HTR-8/SVneo (cell line): ENCODE measurements around the gene CARS1.

Experiments used
- DNase-seq: peaks from one replicate; pipeline ENCODE4 v3.0.0; 2011; ENCODE audit warnings: low spot score, mixed read lengths; ENCODE audit not compliant: insufficient read length
- FAIRE-seq: peaks from 2 replicates; lab custom pipeline; 2011; peaks lifted over from hg19 to GRCh38; lab: Jason Lieb, UNC

CARS1 gene

GRCh38 chr11:2998073-2998850 is 59.0 kb downstream of the CARS1 start:
- DNase-seq (no peak), FAIRE-seq (no peak)

- DNase-seq (no peak), FAIRE-seq (no peak)
These were observed 59.8 kb downstream of the CARS1 start for GRCh38 chr11:2997406-2997805.

DNA sequence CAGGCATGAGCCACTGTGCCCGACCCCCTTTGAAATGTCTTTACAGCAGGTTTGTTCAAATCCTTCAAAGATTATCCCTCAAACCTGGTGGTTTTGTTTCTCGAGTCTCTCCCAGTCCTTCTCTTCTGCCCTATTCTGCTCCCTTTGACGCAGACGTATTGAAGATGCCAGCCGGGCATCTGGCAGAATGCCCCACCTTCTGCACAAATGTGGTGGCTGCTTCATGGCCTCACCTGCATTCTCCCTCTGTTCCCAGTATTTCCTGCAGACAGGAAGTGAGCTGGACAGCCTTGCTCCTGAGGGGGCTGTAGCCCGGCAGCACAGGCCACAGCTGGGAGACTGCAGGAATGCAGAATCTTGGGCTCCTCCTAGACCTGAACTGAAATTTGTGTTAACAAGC is 60.2 kb downstream of the CARS1 start:
- FAIRE-seq = no peak
- no peak for DNase-seq

DNA sequence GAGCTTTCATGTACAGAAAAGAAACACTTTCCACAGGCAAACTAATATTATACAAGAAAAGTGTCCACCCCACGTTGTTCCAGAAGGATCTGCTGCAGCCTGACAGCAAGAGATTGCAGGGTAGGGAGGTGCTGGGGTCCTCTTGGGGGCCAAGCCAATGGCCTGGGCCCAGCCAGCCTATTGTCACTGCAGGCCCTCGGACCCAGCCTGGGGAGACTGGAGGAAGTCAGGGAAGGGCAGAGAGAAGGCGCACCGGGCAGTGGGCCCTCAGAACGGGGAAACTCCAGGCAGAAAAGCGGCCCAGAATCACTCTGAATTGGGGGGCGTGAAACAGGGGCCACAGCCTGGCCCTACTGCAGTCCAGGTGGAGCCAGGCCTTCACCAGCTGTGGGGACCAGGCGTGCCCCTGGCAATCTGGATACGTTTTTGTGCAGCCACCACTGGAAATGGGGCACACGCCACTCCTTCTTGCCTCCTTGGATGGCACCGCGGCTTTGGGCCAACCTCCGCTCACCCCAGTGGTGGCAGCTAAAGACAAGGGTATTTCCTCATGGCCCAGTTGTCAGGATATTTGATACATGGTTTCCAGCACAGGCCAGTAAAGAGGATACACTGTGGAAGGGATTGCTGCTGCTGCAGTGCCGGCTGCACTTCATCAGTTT is 61.2 kb downstream of the CARS1 start:
- FAIRE-seq (no peak), DNase-seq (no peak)

GRCh38 chr11:2995031-2995561 is 62.1 kb downstream of the CARS1 start:
- DNase-seq = no peak
- FAIRE-seq = no peak

DNA sequence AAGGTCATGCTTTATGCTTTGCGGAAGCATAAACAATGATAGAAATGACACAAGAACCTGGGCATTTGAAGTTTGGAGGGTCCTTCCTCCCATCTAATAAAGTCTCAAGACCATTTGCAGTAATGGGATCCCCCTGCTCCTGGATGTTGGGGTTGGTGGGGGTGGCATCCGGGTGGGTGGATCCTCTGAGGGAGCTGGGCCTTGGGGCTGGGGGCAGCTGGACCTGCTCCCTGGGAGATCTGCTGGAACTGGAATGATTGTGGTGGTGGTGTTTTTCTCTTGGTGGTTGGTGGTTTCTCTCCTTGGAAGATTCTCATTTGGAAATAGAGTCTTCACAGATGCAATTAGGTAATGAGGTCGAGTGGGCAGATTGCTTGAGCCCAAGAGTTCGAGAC is 62.9 kb downstream of the CARS1 start:
- FAIRE-seq (no peak), DNase-seq (no peak)

DNA sequence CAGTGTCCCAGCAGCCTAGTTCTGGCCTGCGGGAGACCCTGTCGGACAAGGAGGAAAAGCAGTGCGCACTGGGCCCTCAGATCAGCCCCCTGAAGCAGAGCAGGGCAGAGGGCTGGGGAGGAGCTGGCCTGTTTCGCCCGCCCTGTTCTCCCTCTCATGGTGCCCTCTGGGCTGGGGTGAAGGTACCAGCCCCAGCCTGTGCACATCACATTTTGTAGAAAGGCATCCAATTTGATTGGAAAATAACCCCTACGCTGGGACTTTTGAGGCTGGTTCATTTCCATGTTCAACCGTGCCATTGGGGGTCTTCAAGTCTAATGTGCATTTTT is 64.3 kb downstream of the CARS1 start:
- DNase-seq = no peak
- no peak for FAIRE-seq

DNA sequence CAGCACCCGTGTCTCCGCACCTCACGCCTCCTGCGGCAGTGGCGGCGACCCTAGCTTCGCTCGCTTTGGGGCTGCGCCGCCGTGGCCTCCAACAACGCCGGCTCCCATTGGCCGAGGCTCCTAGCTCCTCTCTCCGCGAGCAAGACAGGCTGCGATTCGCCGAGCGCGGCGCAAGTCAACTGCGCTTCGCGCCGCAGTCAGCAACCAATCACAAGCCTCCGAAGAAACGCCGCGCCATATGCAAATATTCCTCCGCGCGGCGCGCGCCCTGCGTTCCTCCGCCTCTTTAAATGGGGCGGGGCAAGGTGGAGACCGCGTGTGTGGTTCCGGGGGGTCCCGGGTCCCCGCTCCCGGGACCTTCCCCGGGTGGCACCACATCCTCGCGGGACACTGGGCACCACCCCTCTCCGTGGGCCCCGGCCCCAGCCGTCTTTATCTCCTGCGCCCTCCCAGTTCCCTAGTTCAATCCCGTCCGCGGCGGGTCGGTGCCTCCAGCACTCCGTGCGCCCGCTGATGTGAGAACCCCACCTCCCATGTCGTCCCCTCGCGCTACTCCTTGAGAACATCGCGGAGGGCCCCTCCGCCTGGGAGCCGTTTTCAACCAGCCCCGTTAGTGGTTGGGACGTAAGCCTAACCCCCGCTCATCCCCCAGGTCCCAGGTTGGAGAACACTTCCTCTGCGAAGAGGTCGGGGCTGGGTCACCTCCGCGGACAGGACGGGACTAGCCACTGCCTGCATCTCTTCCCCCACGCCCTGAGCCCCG is 64.8 kb downstream of the CARS1 start, which contains the start of gene NAP1L4:
Gene NAP1L4 (minus strand): TSS at position 96 of the 763 bp plus-strand sequence. CDS start 13,109 bp downstream, outside the sequence.
- DNase-seq = peak; percentile 99
- peak; percentile 82 for FAIRE-seq

- FAIRE-seq (no peak), DNase-seq (no peak)
These were observed 65.6 kb downstream of the CARS1 start for GRCh38 chr11:2991452-2992233.

- FAIRE-seq = no peak
- DNase-seq = no peak
These were observed 66.4 kb downstream of the CARS1 start for GRCh38 chr11:2990617-2991451.

DNA sequence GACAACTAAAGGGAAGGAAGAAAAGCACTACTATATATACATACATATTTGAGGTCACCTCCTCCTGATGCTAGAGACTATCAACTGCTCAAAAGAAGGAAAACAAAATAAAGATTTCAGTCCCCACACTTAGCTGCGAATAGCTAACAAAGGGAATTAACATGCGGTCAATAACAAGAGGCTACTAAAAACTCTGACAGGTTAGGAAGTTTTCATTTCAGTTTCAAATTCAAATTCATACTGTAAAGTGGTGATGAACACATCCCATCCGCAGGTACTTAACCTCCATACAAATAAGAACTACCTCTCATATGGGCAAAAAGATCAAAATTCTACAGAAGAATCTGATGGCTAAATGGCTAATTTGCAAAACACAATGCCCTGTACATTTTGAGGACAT is 67.7 kb downstream of the CARS1 start:
- FAIRE-seq = no peak

DNA sequence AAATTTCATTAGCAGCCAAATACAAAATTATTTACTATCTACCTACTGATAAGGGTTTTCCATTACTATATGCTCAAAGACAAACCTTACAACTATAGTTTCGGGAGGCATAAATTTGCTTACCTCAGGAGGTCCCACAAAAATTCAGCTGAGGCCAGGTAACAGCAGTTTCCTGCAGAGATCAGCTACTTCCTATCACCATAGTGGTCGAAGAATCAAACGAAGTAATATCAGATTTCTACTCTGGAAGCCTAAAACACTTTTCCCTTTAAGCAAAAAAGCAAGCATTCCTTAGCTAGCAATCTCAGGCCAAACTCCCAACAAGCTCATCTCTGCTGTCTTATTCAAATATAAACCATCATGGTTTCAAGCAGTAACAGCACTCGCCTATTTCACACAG is 68.2 kb downstream of the CARS1 start:
- DNase-seq (no peak), FAIRE-seq (no peak)

More for the DNA sequence above, 67.7 kb downstream of the CARS1 start:
- no peak for DNase-seq

- DNase-seq (no peak), FAIRE-seq (no peak)
These were observed 69.1 kb downstream of the CARS1 start for GRCh38 chr11:2987881-2988861.

GRCh38 chr11:2983908-2984307 is 73.3 kb downstream of the CARS1 start:
- FAIRE-seq (no peak), DNase-seq (no peak)

DNA sequence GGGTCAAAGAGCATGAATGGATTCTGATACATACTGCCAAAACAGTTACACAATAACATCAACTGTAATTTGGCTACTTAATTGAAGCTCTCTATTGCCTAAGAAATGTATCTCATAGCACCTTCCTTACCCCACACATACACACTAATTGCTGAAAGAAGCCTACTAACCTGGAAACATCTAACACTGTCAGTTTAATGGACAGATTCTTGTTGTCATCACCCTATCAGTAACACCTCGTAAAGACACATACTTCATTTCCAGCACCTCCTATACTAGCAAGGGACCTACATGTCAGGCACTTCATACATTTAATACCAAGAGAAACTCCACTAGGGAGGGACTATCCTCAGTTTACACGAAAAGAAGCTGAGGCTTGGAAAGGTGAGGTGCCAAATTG is 75.0 kb downstream of the CARS1 start:
- no peak for DNase-seq
- peak; percentile 40 for FAIRE-seq

- no peak for DNase-seq
- no peak for FAIRE-seq
These were observed 76.1 kb downstream of the CARS1 start for GRCh38 chr11:2981130-2981529.

- no peak for FAIRE-seq
- DNase-seq = no peak
These were observed 76.9 kb downstream of the CARS1 start for GRCh38 chr11:2980168-2980840.

GRCh38 chr11:2977113-2977512 is 80.1 kb downstream of the CARS1 start:
- no peak for DNase-seq
- no peak for FAIRE-seq
